Endothelial cell (in vitro differentiated cells): ENCODE results near the gene CARMIL3. TPM values are rescaled to one million over a fixed set of nuclear protein-coding genes. Genes with fewer than 3 reads are reported as not detected.

Experiments
- DNase-seq: peaks from one replicate; pipeline ENCODE4 v3.0.0; 2021; ENCODE audit warnings: low spot score
- H3K27ac Mint-ChIP-seq: one replicate; pipeline ENCODE4 v1.8.0; 2021; ENCODE audit warnings: mixed read lengths, inconsistent platforms; ENCODE audit not compliant: unreplicated experiment
- H3K27me3 Mint-ChIP-seq: one replicate; pipeline ENCODE4 v1.8.0; 2021; ENCODE audit warnings: mild to moderate bottlenecking, moderate library complexity, mixed read lengths, inconsistent platforms; ENCODE audit not compliant: unreplicated experiment
- H3K36me3 Mint-ChIP-seq: one replicate; pipeline ENCODE4 v1.8.0; 2021; ENCODE audit warnings: mild to moderate bottlenecking, low read depth, mixed read lengths, inconsistent platforms; ENCODE audit not compliant: unreplicated experiment
- H3K4me1 Mint-ChIP-seq: one replicate; pipeline ENCODE4 v1.8.0; 2021; ENCODE audit warnings: mild to moderate bottlenecking, mixed read lengths, inconsistent platforms; ENCODE audit not compliant: unreplicated experiment
- H3K4me3 Mint-ChIP-seq: one replicate; pipeline ENCODE4 v1.8.0; 2021; ENCODE audit warnings: mild to moderate bottlenecking, mixed read lengths, inconsistent platforms; ENCODE audit not compliant: unreplicated experiment
- H3K9me3 Mint-ChIP-seq: one replicate; pipeline ENCODE4 v1.8.0; 2021; ENCODE audit warnings: mixed read lengths, inconsistent platforms; ENCODE audit not compliant: unreplicated experiment
- total RNA-seq: library from RNA; stranded (reverse); fragmentation: NEBNext Ultra II Directional; extraction: Animal tissue kit (Norgen Biotek cat#: 25700); gene quantifications from one replicate; pipeline ENCODE4 v1.2.1, GENCODE V29; 2021; ENCODE audit not compliant: unreplicated experiment
- TF ChIP-seq, protein P1 (sequence below): fragments of 200-600 bp; sonication (generic); IDR thresholded peaks from one replicate; pipeline ENCODE4 v1.5.0; 2021; ENCODE audit warnings: antibody characterized with exemption; ENCODE audit not compliant: unreplicated experiment

The CARMIL3 gene
- total RNA-seq, 1 donor from 2014 or later, result 1.4 TPM

DNA sequence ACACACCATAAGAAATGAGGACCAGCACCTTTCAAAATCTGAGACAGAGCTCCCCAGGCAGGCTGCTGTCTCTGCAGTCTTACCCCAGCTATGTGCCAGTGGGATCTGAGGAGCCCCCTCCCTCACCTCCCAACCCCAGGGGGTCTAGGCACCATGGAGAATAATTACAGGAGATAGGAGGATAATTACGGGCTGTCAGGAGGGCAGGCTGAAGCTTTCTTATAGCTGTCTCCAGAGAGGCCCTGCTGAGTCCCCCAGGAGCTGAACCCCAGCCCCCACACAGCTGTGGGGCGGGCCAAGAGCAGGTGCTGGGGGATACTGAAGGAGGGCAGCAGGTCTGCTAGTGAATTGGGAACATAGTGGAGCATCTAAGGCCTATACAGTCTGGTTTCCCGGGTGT is 26.3 kb downstream of the CARMIL3 start:
- peak overlapping the region; percentile 68 for H3K4me3 Mint-ChIP-seq
- no peaks in the 10 kb centered on the region for H3K36me3 Mint-ChIP-seq
- no peak overlapping the region for H3K27ac Mint-ChIP-seq
- H3K4me1 Mint-ChIP-seq, result peaks cover 5% of the 10 kb centered on the region
- TF ChIP-seq, protein P1, sequence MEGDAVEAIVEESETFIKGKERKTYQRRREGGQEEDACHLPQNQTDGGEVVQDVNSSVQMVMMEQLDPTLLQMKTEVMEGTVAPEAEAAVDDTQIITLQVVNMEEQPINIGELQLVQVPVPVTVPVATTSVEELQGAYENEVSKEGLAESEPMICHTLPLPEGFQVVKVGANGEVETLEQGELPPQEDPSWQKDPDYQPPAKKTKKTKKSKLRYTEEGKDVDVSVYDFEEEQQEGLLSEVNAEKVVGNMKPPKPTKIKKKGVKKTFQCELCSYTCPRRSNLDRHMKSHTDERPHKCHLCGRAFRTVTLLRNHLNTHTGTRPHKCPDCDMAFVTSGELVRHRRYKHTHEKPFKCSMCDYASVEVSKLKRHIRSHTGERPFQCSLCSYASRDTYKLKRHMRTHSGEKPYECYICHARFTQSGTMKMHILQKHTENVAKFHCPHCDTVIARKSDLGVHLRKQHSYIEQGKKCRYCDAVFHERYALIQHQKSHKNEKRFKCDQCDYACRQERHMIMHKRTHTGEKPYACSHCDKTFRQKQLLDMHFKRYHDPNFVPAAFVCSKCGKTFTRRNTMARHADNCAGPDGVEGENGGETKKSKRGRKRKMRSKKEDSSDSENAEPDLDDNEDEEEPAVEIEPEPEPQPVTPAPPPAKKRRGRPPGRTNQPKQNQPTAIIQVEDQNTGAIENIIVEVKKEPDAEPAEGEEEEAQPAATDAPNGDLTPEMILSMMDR, result no peak
- no peak for DNase-seq
- no peaks in the 10 kb centered on the region for H3K9me3 Mint-ChIP-seq
- H3K27me3 Mint-ChIP-seq, result peaks cover 12% of the 10 kb centered on the region

DNA sequence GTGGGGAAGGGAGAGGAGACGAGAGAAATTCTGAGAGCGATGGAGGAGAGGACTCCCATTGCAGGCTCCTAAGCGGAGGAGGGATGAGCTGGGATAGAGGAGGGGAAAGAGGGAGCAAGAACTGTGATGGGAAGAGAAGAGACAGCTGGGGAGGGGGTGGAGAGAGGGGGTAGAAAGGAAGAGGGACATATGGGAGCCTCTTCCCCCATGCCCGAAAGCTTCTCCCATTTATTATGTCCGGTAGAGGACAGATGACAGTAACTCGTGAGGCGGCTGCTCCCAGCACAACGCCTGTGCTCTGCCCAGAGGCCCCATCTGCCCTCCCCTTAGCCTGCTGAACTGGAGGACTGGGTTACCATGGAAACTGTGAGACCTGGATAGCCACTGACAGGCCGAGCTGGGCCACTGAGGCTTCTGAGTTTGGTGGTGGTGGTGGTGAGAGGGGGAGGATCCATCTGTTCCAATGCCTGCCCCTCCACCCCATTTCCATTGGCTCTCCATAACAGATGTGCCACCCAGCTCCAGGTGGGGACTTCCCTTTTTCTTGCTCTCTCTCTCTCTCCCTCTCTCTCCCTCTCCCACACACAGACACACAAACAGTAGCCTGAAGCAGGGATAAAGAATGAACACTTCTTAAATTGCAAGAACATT is 27.8 kb downstream of the CARMIL3 start:
- Mint-ChIP-seq H3K9me3 (no peaks in the 10 kb centered on the region), H3K27me3 (peaks cover 12% of the 10 kb centered on the region), H3K4me3 (no peak overlapping the region)

DNA sequence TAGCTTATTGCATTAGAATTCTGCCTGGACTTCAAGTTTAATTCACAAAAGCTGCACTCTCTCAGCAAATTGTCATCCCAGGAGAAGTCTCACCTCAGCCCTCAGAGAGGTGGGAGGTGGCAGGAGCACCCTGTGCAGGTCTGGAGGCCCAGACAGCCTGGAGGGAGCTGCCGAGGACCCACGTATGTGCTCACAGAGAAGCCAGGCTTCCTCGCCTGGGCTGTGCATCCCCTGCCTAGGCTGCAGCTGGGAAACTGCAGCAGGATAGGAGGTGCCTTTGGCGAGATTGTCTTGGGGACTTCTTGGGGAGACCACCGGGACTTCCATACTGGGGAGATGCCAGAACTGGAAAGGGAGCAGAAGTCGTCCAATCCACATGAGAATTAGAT is 28.3 kb downstream of the CARMIL3 start:
- TF ChIP-seq, protein P1, result no peak
- no peak for DNase-seq
- H3K9me3 Mint-ChIP-seq, result no peaks in the 10 kb centered on the region
- peaks cover 5% of the 10 kb centered on the region for H3K4me1 Mint-ChIP-seq
- peaks cover 15% of the 10 kb centered on the region for H3K27me3 Mint-ChIP-seq
- no peak overlapping the region for H3K4me3 Mint-ChIP-seq
- H3K36me3 Mint-ChIP-seq, result no peaks in the 10 kb centered on the region
- H3K27ac Mint-ChIP-seq, result no peak overlapping the region

More for the DNA sequence above, 27.8 kb downstream of the CARMIL3 start:
- H3K27ac Mint-ChIP-seq, result no peak overlapping the region
- DNase-seq, result no peak
- peaks cover 5% of the 10 kb centered on the region for H3K4me1 Mint-ChIP-seq
- TF ChIP-seq, protein P1, result no peak
- no peaks in the 10 kb centered on the region for H3K36me3 Mint-ChIP-seq

GRCh38 chr14:24080888-24081738 is 29.3 kb downstream of the CARMIL3 start:
- no peak overlapping the region for H3K4me3 Mint-ChIP-seq
- H3K9me3 Mint-ChIP-seq, result no peaks in the 10 kb centered on the region
- peaks cover 15% of the 10 kb centered on the region for H3K27me3 Mint-ChIP-seq
- H3K4me1 Mint-ChIP-seq, result peaks cover 5% of the 10 kb centered on the region
- TF ChIP-seq, protein P1, result no peak
- no peaks in the 10 kb centered on the region for H3K36me3 Mint-ChIP-seq
- DNase-seq, result peak; percentile 33
- H3K27ac Mint-ChIP-seq, result no peak overlapping the region

GRCh38 chr14:24081739-24082211 is 30.0 kb downstream of the CARMIL3 start:
- H3K27ac Mint-ChIP-seq, result peak overlapping the region; percentile 61
- H3K4me3 Mint-ChIP-seq, result peak overlapping the region; percentile 78
- no peak for DNase-seq
- H3K36me3 Mint-ChIP-seq, result no peaks in the 10 kb centered on the region
- H3K27me3 Mint-ChIP-seq, result peaks cover 15% of the 10 kb centered on the region
- H3K9me3 Mint-ChIP-seq, result no peaks in the 10 kb centered on the region
- H3K4me1 Mint-ChIP-seq, result peaks cover 5% of the 10 kb centered on the region
- TF ChIP-seq, protein P1, result no peak
